Liver (tissue), 3 donors: Measurements from ENCODE around the gene AMIGO1.

Experiments used
- CTCF ChIP-seq: fragments of 150-350 bp; IDR thresholded peaks from 2 replicates; pipeline ENCODE4 v1.5.1; 2017; ENCODE audit warnings: improper control_type of control experiment, low read depth, low read length; ENCODE audit not compliant: missing input control
- EGR1 ChIP-seq, 2 donors: IDR thresholded peaks; 2 replicates each; pipeline ENCODE4 v1.6.1; 2016 to 2018; ENCODE audit warnings: antibody characterized with exemption in 2 of 2, low read depth in 2 of 2
- FOXA1 ChIP-seq: IDR thresholded peaks from 2 replicates; pipeline ENCODE4 v1.6.1; 2016; ENCODE audit warnings: antibody characterized with exemption
- GABPA ChIP-seq, 2 donors: IDR thresholded peaks in 1 of 2; conservative IDR thresholded peaks in 1 of 2; 2 replicates each; pipeline ENCODE4 v1.6.1; 2016; ENCODE audit warnings: antibody characterized with exemption in 2 of 2, mild to moderate bottlenecking in 1 of 2, moderate library complexity in 1 of 2
- HNF4G ChIP-seq: IDR thresholded peaks from 2 replicates; pipeline ENCODE4 v1.6.1; 2016; ENCODE audit warnings: antibody characterized with exemption
- RAD21 ChIP-seq, 2 donors: IDR thresholded peaks; 2 replicates each; pipeline ENCODE4 v1.6.1; 2016; ENCODE audit warnings: antibody characterized with exemption in 2 of 2, mild to moderate bottlenecking in 2 of 2
- SP1 ChIP-seq: IDR thresholded peaks from 2 replicates; pipeline ENCODE4 v1.6.1; 2018; ENCODE audit warnings: antibody characterized with exemption, mild to moderate bottlenecking
- TAF1 ChIP-seq: conservative IDR thresholded peaks from 2 replicates; pipeline ENCODE4 v1.6.1; 2016; ENCODE audit warnings: antibody characterized with exemption, mild to moderate bottlenecking
- YY1 ChIP-seq: IDR thresholded peaks from 2 replicates; pipeline ENCODE4 v1.6.1; 2016; ENCODE audit warnings: antibody characterized with exemption, mild to moderate bottlenecking
- TF ChIP-seq, protein P1 (sequence below): IDR thresholded peaks from 2 replicates; pipeline ENCODE4 v1.6.1; 2016; ENCODE audit warnings: antibody characterized with exemption
- TF ChIP-seq, protein P2 (sequence below): IDR thresholded peaks from 2 replicates; pipeline ENCODE4 v1.6.1; 2016; ENCODE audit warnings: antibody characterized with exemption
- TF ChIP-seq, protein P3 (sequence below): IDR thresholded peaks from 2 replicates; pipeline ENCODE4 v1.6.1; 2016; ENCODE audit warnings: antibody characterized with exemption, mild to moderate bottlenecking
- donor health status: healthy.
- donor health status: healthy.

DNA sequence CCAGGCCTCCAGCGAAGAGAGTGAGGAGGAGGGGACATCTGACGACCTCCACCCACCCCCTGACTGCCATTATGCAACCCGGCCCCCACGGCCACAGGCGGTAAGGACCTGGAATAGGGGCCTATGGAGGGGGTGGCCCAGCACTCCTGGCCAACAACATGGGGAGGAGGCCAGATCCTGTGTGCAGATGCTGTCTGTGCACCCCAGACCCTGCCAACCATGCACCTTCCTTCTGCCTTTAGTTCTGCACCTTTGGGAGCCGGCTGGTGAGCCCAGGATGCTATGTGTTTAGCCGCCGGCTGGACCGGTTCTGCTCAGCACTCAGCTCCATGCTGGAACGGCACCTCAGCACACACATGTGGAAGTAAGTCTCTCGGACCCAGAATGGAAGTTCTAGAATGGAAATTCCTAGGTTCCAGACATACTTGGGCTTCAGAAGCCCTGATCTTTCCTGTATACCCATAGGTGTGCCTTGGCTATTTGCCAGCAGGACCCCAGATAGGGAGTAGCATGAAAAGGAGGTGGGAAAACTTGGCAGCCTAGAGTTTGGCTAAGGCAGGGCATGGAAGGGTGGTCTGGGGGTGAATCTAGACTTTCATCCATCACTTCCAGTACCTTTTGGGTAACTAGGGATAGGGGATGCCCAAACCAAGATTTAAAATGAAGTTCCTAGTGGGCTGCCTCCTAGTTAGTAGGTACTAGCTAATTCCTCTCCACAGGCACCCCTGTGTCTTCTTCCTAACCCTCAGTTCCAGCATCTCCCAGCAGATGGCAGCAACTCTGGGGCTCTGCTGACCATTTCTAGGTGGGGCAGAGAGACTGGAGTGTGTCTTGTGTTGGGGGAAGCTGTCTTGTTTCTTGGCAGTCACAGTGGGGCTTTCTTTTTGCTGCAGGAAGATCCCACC, 19.2 kb downstream of the AMIGO1 start:
- no peak for TF ChIP-seq GABPA (IDR thresholded peaks at IDR 0.05 in 1 of 2, conservative IDR thresholded peaks at IDR 0.05 in 1 of 2)
- peak; percentile 85 for TF ChIP-seq CTCF
- TF ChIP-seq, protein P1, sequence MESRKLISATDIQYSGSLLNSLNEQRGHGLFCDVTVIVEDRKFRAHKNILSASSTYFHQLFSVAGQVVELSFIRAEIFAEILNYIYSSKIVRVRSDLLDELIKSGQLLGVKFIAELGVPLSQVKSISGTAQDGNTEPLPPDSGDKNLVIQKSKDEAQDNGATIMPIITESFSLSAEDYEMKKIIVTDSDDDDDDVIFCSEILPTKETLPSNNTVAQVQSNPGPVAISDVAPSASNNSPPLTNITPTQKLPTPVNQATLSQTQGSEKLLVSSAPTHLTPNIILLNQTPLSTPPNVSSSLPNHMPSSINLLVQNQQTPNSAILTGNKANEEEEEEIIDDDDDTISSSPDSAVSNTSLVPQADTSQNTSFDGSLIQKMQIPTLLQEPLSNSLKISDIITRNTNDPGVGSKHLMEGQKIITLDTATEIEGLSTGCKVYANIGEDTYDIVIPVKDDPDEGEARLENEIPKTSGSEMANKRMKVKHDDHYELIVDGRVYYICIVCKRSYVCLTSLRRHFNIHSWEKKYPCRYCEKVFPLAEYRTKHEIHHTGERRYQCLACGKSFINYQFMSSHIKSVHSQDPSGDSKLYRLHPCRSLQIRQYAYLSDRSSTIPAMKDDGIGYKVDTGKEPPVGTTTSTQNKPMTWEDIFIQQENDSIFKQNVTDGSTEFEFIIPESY, result no peak
- peak; percentile 71 to 83 for TF ChIP-seq RAD21 (IDR thresholded peaks at IDR 0.05)
- TF ChIP-seq SP1, result no peak
- TF ChIP-seq FOXA1, result no peak
- no peak for TF ChIP-seq EGR1 (IDR thresholded peaks at IDR 0.05; ENCODE audit: low read depth in 2 of 2)
- TF ChIP-seq, protein P2, sequence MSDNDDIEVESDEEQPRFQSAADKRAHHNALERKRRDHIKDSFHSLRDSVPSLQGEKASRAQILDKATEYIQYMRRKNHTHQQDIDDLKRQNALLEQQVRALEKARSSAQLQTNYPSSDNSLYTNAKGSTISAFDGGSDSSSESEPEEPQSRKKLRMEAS, result no peak
- TF ChIP-seq YY1, result no peak
- no peak for TF ChIP-seq HNF4G
- TF ChIP-seq, protein P3, sequence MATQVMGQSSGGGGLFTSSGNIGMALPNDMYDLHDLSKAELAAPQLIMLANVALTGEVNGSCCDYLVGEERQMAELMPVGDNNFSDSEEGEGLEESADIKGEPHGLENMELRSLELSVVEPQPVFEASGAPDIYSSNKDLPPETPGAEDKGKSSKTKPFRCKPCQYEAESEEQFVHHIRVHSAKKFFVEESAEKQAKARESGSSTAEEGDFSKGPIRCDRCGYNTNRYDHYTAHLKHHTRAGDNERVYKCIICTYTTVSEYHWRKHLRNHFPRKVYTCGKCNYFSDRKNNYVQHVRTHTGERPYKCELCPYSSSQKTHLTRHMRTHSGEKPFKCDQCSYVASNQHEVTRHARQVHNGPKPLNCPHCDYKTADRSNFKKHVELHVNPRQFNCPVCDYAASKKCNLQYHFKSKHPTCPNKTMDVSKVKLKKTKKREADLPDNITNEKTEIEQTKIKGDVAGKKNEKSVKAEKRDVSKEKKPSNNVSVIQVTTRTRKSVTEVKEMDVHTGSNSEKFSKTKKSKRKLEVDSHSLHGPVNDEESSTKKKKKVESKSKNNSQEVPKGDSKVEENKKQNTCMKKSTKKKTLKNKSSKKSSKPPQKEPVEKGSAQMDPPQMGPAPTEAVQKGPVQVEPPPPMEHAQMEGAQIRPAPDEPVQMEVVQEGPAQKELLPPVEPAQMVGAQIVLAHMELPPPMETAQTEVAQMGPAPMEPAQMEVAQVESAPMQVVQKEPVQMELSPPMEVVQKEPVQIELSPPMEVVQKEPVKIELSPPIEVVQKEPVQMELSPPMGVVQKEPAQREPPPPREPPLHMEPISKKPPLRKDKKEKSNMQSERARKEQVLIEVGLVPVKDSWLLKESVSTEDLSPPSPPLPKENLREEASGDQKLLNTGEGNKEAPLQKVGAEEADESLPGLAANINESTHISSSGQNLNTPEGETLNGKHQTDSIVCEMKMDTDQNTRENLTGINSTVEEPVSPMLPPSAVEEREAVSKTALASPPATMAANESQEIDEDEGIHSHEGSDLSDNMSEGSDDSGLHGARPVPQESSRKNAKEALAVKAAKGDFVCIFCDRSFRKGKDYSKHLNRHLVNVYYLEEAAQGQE, result no peak
- TF ChIP-seq TAF1, result no peak
